ENCODE measurements around the gene USP9X. TPM values are rescaled to one million over a fixed set of nuclear protein-coding genes. Genes with fewer than 3 reads are reported as not detected.

The USP9X gene
- total and polyA plus RNA-seq, 2 of the 8 experiments (the other 6 are each of a cell fraction or from before 2014, with no cell fraction given) = 79.2 to 300 TPM

GRCh38 chrX:41097326-41097725 is 12.1 kb downstream of the USP9X start:
- no peaks in the 10 kb centered on the region for H3K23me2 ChIP-seq (ENCODE audit: low read depth, low read length)
- H4K8ac ChIP-seq (ENCODE audit: extremely low read depth, insufficient read depth, low read length) = no peak overlapping the region
- POLR2A ChIA-PET (ENCODE audit: partially characterized antibody) = no interaction called here
- H3K18ac ChIP-seq (ENCODE audit: extremely low read depth, low read length) = no peak overlapping the region
- H3K27ac ChIP-seq (ENCODE audit: low read depth, low read length) = no peak overlapping the region
- CTCF ChIA-PET (ENCODE audit: partially characterized antibody) = interaction anchor here (0.6 to 2.3 kb wide), 2 partner anchors 17 to 32 kb away, joined by 3 to 4 read pairs; no protein-coding TSS in a partner anchor
- no peak overlapping the region for H2BK120ac ChIP-seq (replicated peaks; ENCODE audit: low read depth, low read length)
- H2BK5ac ChIP-seq (ENCODE audit: low read depth, low read length) = no peak overlapping the region
- peaks cover 67 to 100% of the 10 kb centered on the region in 2 experiments for H3K79me2 ChIP-seq (ENCODE audit: control insufficient read depth in 1 of 2, insufficient read depth in 2 of 2, low read length in 2 of 2)
- TF ChIP-seq TAF1 (IDR thresholded peaks at IDR 0.05; ENCODE audit: low read depth, low read length) (no peak), RAD21 (IDR thresholded peaks at IDR 0.05 in 1 of 2, conservative IDR thresholded peaks at IDR 0.05 in 1 of 2; ENCODE audit: low read depth in 2 of 2, low read length in 2 of 2) (no peak), SP1 (IDR thresholded peaks at IDR 0.05; ENCODE audit: low read depth, low read length) (no peak), CTBP2 (IDR thresholded peaks at IDR 0.05; ENCODE audit: borderline replicate concordance, insufficient read depth, insufficient read length, low read length) (no peak), MAX (IDR thresholded peaks at IDR 0.05) (no peak)
- H3K23ac ChIP-seq (ENCODE audit: insufficient read length) = no peak overlapping the region
- H3K4ac ChIP-seq (replicated peaks; ENCODE audit: insufficient read length, low read depth, low read length) = no peak overlapping the region
- peaks cover 8 to 14% of the 10 kb centered on the region in 2 experiments for H4K20me1 ChIP-seq (replicated peaks in 1 of 2; ENCODE audit: control insufficient read depth in 1 of 2, insufficient read depth in 2 of 2, low read length in 2 of 2)
- H3K4me3 ChIP-seq (ENCODE audit: extremely low read depth in 1 of 4, insufficient read depth in 2 of 4, low read depth in 3 of 4, low read length in 4 of 4) = peak overlapping the region in 1 of 4 experiments; percentile 100; a peak in 3 of 8 replicates
- no peak overlapping the region for H2AK5ac ChIP-seq (ENCODE audit: low read depth, low read length)
- H3K79me1 ChIP-seq (ENCODE audit: low read depth, low read length) = no peaks in the 10 kb centered on the region
- H3K36me3 ChIP-seq (ENCODE audit: control insufficient read depth in 2 of 4, insufficient read depth in 4 of 4, low read length in 3 of 4) = peaks cover 0 to 35% (median 2%) of the 10 kb centered on the region in 4 experiments; a peak in 3 of 8 replicates
- no peak overlapping the region for H3K9ac ChIP-seq (replicated peaks in 1 of 4; ENCODE audit: extremely low read depth in 1 of 4, low read depth in 3 of 4, low read length in 3 of 4)
- FAIRE-seq (no peak), DNase-seq (ENCODE audit: low read depth in 1 of 2, low spot score in 2 of 2) (no peak)
- H3K14ac ChIP-seq (ENCODE audit: insufficient read length) = no peak overlapping the region
- H2AFZ ChIP-seq (ENCODE audit: low read length) = no peak overlapping the region
- H3K9me3 ChIP-seq (ENCODE audit: insufficient read depth in 2 of 2, low read depth in 1 of 2, low read length in 1 of 2) = no peaks in the 10 kb centered on the region
- H2BK12ac ChIP-seq (ENCODE audit: low read depth, low read length) = no peak overlapping the region
- no peak overlapping the region for H2BK15ac ChIP-seq (ENCODE audit: low read length)
- no peaks in the 10 kb centered on the region for H3K27me3 ChIP-seq (replicated peaks in 1 of 4; ENCODE audit: control insufficient read depth in 3 of 4, extremely low read depth in 1 of 4, insufficient read depth in 3 of 4, low read length in 3 of 4)
- H3K4me2 ChIP-seq (ENCODE audit: insufficient read depth in 1 of 2, low read depth in 2 of 2, low read length in 2 of 2) = peak overlapping the region; percentile 13 to 88; a peak in 3 of 4 replicates
- no peak overlapping the region for H3K56ac ChIP-seq (replicated peaks; ENCODE audit: insufficient read length, low read depth, low read length)
- no peak overlapping the region for H2BK20ac ChIP-seq (ENCODE audit: low read length)
- H4K5ac ChIP-seq (ENCODE audit: insufficient read length, low read depth, low read length) = no peak overlapping the region
- no peak overlapping the region for H4K91ac ChIP-seq (replicated peaks; ENCODE audit: insufficient read length, low read length)
- H3K4me1 ChIP-seq (replicated peaks in 1 of 4; ENCODE audit: control insufficient read depth in 3 of 4, insufficient read depth in 4 of 4, low read length in 3 of 4) = peaks cover 0 to 9% (median 3%) of the 10 kb centered on the region in 4 experiments; a peak in 3 of 7 replicates

Measured in H1 (cell line).